Parathyroid adenoma (tissue), 2 donors: ENCODE results near the gene APOA1.

ENCODE experiments used
- H2AFZ ChIP-seq: fragments of 300-600 bp; sonication (generic); one replicate; pipeline ENCODE4 v1.7.0; 2017; ENCODE audit warnings: antibody characterized with exemption, mild to moderate bottlenecking
- H3K27ac ChIP-seq: fragments of 300-600 bp; sonication (generic); one replicate; pipeline ENCODE4 v1.7.0; 2017
- H3K27me3 ChIP-seq: fragments of 300-600 bp; sonication (generic); one replicate; pipeline ENCODE4 v1.7.0; 2017; ENCODE audit warnings: low read length; ENCODE audit not compliant: control insufficient read depth, insufficient read depth
- H3K36me3 ChIP-seq: fragments of 300-600 bp; sonication (generic); one replicate; pipeline ENCODE4 v1.7.0; 2017; ENCODE audit warnings: low read length; ENCODE audit not compliant: control insufficient read depth, insufficient read depth
- H3K4me1 ChIP-seq: fragments of 300-600 bp; sonication (generic); one replicate; pipeline ENCODE4 v1.7.0; 2017; ENCODE audit warnings: control low read depth
- H3K4me2 ChIP-seq: fragments of 300-600 bp; sonication (generic); one replicate; pipeline ENCODE4 v1.7.0; 2017; ENCODE audit warnings: low read length
- H3K4me3 ChIP-seq: fragments of 300-600 bp; sonication (generic); one replicate; pipeline ENCODE4 v1.7.0; 2017; ENCODE audit warnings: low read depth, low read length
- H3K79me2 ChIP-seq: fragments of 300-600 bp; sonication (generic); one replicate; pipeline ENCODE4 v1.7.0; 2017; ENCODE audit warnings: control low read depth
- H3K9ac ChIP-seq: fragments of 300-600 bp; sonication (generic); one replicate; pipeline ENCODE4 v1.7.0; 2017; ENCODE audit warnings: mild to moderate bottlenecking
- H3K9me3 ChIP-seq: fragments of 300-600 bp; sonication (generic); one replicate; pipeline ENCODE4 v1.7.0; 2017; ENCODE audit warnings: low read length; ENCODE audit not compliant: control insufficient read depth
- CTCF ChIP-seq: fragments of 300-600 bp; sonication (generic); IDR thresholded peaks from one replicate; pipeline ENCODE4 v1.7.0; 2017; ENCODE audit warnings: antibody characterized with exemption, mild to moderate bottlenecking
- donor health status: primary hyperparathyroidism.

APOA1 gene

DNA sequence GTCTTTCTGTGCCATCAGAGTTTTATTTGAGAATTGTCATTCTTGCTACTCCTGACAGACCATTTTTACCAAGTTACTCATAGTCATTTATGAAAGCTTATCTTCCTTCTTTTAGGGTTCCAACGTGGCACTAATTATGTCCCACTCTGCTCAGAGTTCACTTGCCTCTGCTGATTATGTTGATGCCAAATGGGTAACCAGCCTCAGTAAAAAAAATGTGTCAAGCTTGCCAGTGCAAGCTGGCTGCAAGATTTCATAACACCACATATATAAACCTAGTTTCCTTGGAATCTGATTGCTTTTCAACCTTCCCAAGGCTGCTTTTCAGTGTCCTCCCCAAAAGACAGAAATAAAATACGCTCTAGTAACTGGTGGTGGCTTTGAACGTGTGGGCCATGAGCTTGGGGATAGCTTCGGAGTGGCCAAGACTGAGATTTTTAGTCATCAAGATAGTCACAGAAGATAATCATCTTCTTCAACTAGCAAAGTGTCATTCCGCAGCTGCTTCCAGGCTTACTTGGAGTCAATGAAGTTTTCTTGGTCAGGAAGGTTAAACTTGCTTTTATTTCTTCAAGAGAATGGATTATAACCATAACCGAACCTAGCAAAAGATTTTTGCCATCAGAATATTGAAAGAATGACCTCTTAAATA, 29.5 kb upstream of the APOA1 start:
- no peaks in the 10 kb centered on the region for H3K9me3 ChIP-seq
- H3K4me3 ChIP-seq, result no peak overlapping the region
- TF ChIP-seq CTCF, result no peak
- no peak overlapping the region for H3K4me2 ChIP-seq
- no peak overlapping the region for H3K9ac ChIP-seq
- no peak overlapping the region for H3K27ac ChIP-seq
- H3K27me3 ChIP-seq, result no peaks in the 10 kb centered on the region
- no peaks in the 10 kb centered on the region for H3K79me2 ChIP-seq
- H3K4me1 ChIP-seq, result no peaks in the 10 kb centered on the region
- no peaks in the 10 kb centered on the region for H3K36me3 ChIP-seq
- H2AFZ ChIP-seq, result no peak overlapping the region

DNA sequence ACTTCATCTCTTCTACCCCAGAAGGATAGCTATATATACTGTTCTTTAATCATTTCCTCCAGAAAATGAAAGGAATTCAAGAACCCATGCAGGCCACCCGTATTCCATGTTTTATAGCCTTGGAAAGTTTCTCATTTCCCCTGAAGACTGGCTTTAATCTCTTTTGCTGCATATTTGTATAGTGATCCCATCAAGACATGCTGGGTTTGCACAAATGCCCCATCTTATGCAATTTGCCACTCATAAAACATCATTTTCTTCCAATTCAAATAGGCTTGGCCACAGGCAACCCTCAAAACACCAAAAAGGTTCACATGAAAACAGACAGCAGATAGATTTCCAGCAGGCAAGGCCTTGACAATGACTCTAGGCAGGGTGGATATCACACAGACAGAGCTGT, 28.3 kb upstream of the APOA1 start:
- Histone ChIP-seq H3K4me3 (no peak overlapping the region), H3K9ac (no peak overlapping the region), H2AFZ (no peak overlapping the region), H3K36me3 (no peaks in the 10 kb centered on the region), H3K79me2 (no peaks in the 10 kb centered on the region), H3K4me1 (no peaks in the 10 kb centered on the region), H3K4me2 (no peak overlapping the region), H3K27ac (no peak overlapping the region), H3K27me3 (no peaks in the 10 kb centered on the region), H3K9me3 (no peaks in the 10 kb centered on the region)
- TF ChIP-seq CTCF, result no peak

- Histone ChIP-seq H3K27ac (no peak overlapping the region), H3K36me3 (no peaks in the 10 kb centered on the region)
These were observed 27.1 kb upstream of the APOA1 start for GRCh38 chr11:116864531-116864930.

GRCh38 chr11:116862951-116863350, 25.5 kb upstream of the APOA1 start:
- Histone ChIP-seq H2AFZ (no peak overlapping the region), H3K4me1 (no peaks in the 10 kb centered on the region), H3K4me3 (no peak overlapping the region), H3K9ac (no peak overlapping the region), H3K79me2 (no peaks in the 10 kb centered on the region), H3K27me3 (no peaks in the 10 kb centered on the region), H3K9me3 (no peaks in the 10 kb centered on the region), H3K27ac (no peak overlapping the region), H3K36me3 (no peaks in the 10 kb centered on the region), H3K4me2 (no peak overlapping the region)
- no peak for TF ChIP-seq CTCF

More at GRCh38 chr11:116864531-116864930, 27.1 kb upstream of the APOA1 start:
- Histone ChIP-seq H3K4me2 (no peak overlapping the region), H3K79me2 (no peaks in the 10 kb centered on the region), H2AFZ (no peak overlapping the region), H3K9ac (no peak overlapping the region), H3K4me3 (no peak overlapping the region), H3K27me3 (no peaks in the 10 kb centered on the region), H3K4me1 (no peaks in the 10 kb centered on the region), H3K9me3 (no peaks in the 10 kb centered on the region)
- TF ChIP-seq CTCF, result no peak

- Histone ChIP-seq H3K4me3 (no peak overlapping the region), H3K27ac (no peak overlapping the region), H3K9ac (no peak overlapping the region), H3K4me2 (no peak overlapping the region), H3K9me3 (no peaks in the 10 kb centered on the region), H3K4me1 (no peaks in the 10 kb centered on the region), H3K79me2 (no peaks in the 10 kb centered on the region), H3K27me3 (no peaks in the 10 kb centered on the region), H3K36me3 (no peaks in the 10 kb centered on the region), H2AFZ (no peak overlapping the region)
- no peak for TF ChIP-seq CTCF
These were observed 24.8 kb upstream of the APOA1 start for GRCh38 chr11:116862185-116862584.
